HepG2 (cell line): ENCODE results near the gene NABP1. TPM values are rescaled to one million over a fixed set of nuclear protein-coding genes. Genes with fewer than 3 reads are reported as not detected.
A peak's percentile ranks its signal among the peaks of the same experiment; 100 is the strongest.

Experiments
- ATAC-seq: fragments of 200-7000 bp; cut with Tn5 transposase; 3 replicates; pipeline ENCODE4 v1.9.1; 2020; ENCODE audit warnings: mild to moderate bottlenecking, moderate library complexity
- Bru-seq: library from RNA; stranded (reverse); fragments of 400-500 nt; gene quantifications from one replicate; lab custom pipeline; 2021; lab: Mats Ljungman, UMichigan
- BruChase-seq, 2 experiments: library from RNA; stranded (reverse); fragments of 400-500 nt; gene quantifications; one replicate each; lab custom pipeline; 2021; lab: Mats Ljungman, UMichigan
- BruUV-seq: library from RNA; stranded (reverse); fragments of 400-500 nt; replicated peaks from 2 replicates; lab custom pipeline; 2021; lab: Mats Ljungman, UMichigan
- CTCF ChIA-PET: fragments of 300-600 bp; formaldehyde crosslinking; extraction: SDS; loops from one replicate; lab custom pipeline; 2021; ENCODE audit warnings: low total read pairs, inconsistent platforms, low intra/inter-chr PET ratio; lab: Yijun Ruan, JAX
- POLR2A ChIA-PET: fragments of 350-600 bp; sonication (Branson Sonifier 250); formaldehyde crosslinking; loops from one replicate; lab custom pipeline; 2020; ENCODE audit warnings: antibody characterized with exemption, inconsistent platforms; lab: Yijun Ruan, JAX
- DNase-seq: peaks from one replicate; pipeline ENCODE4 v3.0.0-alpha.2; 2015; ENCODE audit warnings: low spot score
- FAIRE-seq: peaks from 3 replicates; lab custom pipeline; 2011; peaks lifted over from hg19 to GRCh38; lab: Jason Lieb, UNC
- H2AFZ ChIP-seq: one replicate; pipeline ENCODE4 v1.6.1; 2011; ENCODE audit warnings: low read length, inconsistent platforms
- H3K27ac ChIP-seq: fragments of 300-600 bp; 3 replicates; pipeline ENCODE4 v1.8.0; 2011; ENCODE audit warnings: mixed run types, mild to moderate bottlenecking, mixed read lengths, low read length, inconsistent platforms; ENCODE audit not compliant: insufficient read depth; ENCODE audit errors: extremely low read length
- H3K27me3 ChIP-seq, 2 experiments: fragments of 200-600 bp in 1 of 2; 2 replicates in 1 of 2; 3 replicates in 1 of 2; pipeline versions ENCODE4 v1.6.0 to v1.8.0; 2011; ENCODE audit warnings: low read length in 2 of 2, mild to moderate bottlenecking in 2 of 2, moderate library complexity in 2 of 2, inconsistent platforms in 1 of 2; ENCODE audit not compliant: insufficient read depth in 2 of 2, control insufficient read depth in 1 of 2
- H3K36me3 ChIP-seq, 2 experiments: fragments of 200-600 bp in 1 of 2; replicated peaks in 1 of 2; 2 replicates in 1 of 2; 3 replicates in 1 of 2; pipeline versions ENCODE4 v1.5.1 to v1.8.0; 2011; ENCODE audit warnings: low read length in 2 of 2, inconsistent platforms in 1 of 2; ENCODE audit not compliant: insufficient read depth in 2 of 2, control insufficient read depth in 1 of 2
- H3K4me1 ChIP-seq: 2 replicates; pipeline ENCODE4 v1.5.1; 2012; ENCODE audit warnings: low read length, inconsistent platforms; ENCODE audit not compliant: insufficient read depth
- H3K4me2 ChIP-seq: 2 replicates; pipeline ENCODE4 v1.6.0; 2011; ENCODE audit warnings: low read depth, low read length, inconsistent platforms
- H3K4me3 ChIP-seq, 3 experiments: fragments of 200-600 bp in 1 of 3; sonication (generic), shearing (Covaris generic) in 1 of 3; replicated peaks in 1 of 3; 2 replicates each; pipeline ENCODE4 v1.5.1; 2011 to 2016; ENCODE audit warnings: low read length in 3 of 3, inconsistent platforms in 2 of 3, low read depth in 2 of 3, mild to moderate bottlenecking in 2 of 3, control low read depth in 1 of 3, mixed read lengths in 1 of 3; ENCODE audit not compliant: insufficient read depth in 1 of 3
- H3K79me2 ChIP-seq: one replicate; pipeline ENCODE4 v1.6.1; 2011; ENCODE audit warnings: low read length, inconsistent platforms; ENCODE audit not compliant: insufficient read depth
- H3K9ac ChIP-seq: 2 replicates; pipeline ENCODE4 v1.6.0; 2011; ENCODE audit warnings: mild to moderate bottlenecking, low read depth, low read length, inconsistent platforms; ENCODE audit not compliant: insufficient read depth
- H3K9me3 ChIP-seq: 2 replicates; pipeline ENCODE4 v1.5.1; 2012; ENCODE audit warnings: mild to moderate bottlenecking, low read length
- H4K20me1 ChIP-seq: 2 replicates; pipeline ENCODE4 v1.6.0; 2011; ENCODE audit warnings: inconsistent platforms, mild to moderate bottlenecking, low read length, moderate library complexity; ENCODE audit not compliant: insufficient read depth
- DMAP1 ChIP-seq: IDR thresholded peaks from 2 replicates; pipeline ENCODE4 v1.6.1; 2016
- ELF1 ChIP-seq: sonication (generic); formaldehyde crosslinking; IDR thresholded peaks from 2 replicates; pipeline ENCODE4 v1.4.0; 2020; ENCODE audit warnings: missing genetic modification reagents
- FOXJ3 ChIP-seq: sonication (generic); formaldehyde crosslinking; IDR thresholded peaks from 2 replicates; pipeline ENCODE4 v1.4.0; 2020; ENCODE audit warnings: missing genetic modification reagents, mild to moderate bottlenecking, borderline replicate concordance
- GLI4 ChIP-seq: sonication (generic); formaldehyde crosslinking; IDR thresholded peaks from 2 replicates; pipeline ENCODE4 v1.5.1; 2020; ENCODE audit warnings: missing genetic modification reagents, mild to moderate bottlenecking, moderate library complexity, borderline replicate concordance
- HNRNPUL1 ChIP-seq: fragments of 200-400 bp; formaldehyde crosslinking; IDR thresholded peaks from 2 replicates; pipeline ENCODE4 v1.6.1; 2017; ENCODE audit warnings: low read depth, mild to moderate bottlenecking, low read length, moderate library complexity
- ISL2 ChIP-seq: sonication (generic); formaldehyde crosslinking; IDR thresholded peaks from 2 replicates; pipeline ENCODE4 v1.5.0; 2020; ENCODE audit warnings: missing genetic modification reagents
- KLF15 ChIP-seq: sonication (generic); formaldehyde crosslinking; IDR thresholded peaks from 2 replicates; pipeline ENCODE4 v1.8.1; 2023; ENCODE audit warnings: borderline replicate concordance, mild to moderate bottlenecking, inconsistent platforms, missing genetic modification reagents, mixed read lengths
- MTF1 ChIP-seq: sonication (generic); formaldehyde crosslinking; IDR thresholded peaks from 2 replicates; pipeline ENCODE4 v1.5.0; 2020; ENCODE audit warnings: missing genetic modification reagents
- NFKB2 ChIP-seq: sonication (generic); formaldehyde crosslinking; IDR thresholded peaks from 2 replicates; pipeline ENCODE4 v1.4.0; 2020; ENCODE audit warnings: missing genetic modification reagents, borderline replicate concordance
- NR2F2 ChIP-seq: IDR thresholded peaks from 2 replicates; pipeline ENCODE4 v1.6.1; 2012; ENCODE audit warnings: low read depth, inconsistent platforms, borderline replicate concordance
- PHF8 ChIP-seq: sonication (generic); formaldehyde crosslinking; IDR thresholded peaks from 2 replicates; pipeline ENCODE4 v1.5.0; 2020; ENCODE audit warnings: missing genetic modification reagents
- RAD51 ChIP-seq: fragments of 450-650 bp; IDR thresholded peaks from 2 replicates; pipeline ENCODE4 v1.6.1; 2016; ENCODE audit warnings: borderline replicate concordance
- SMAD9 ChIP-seq: sonication (generic); formaldehyde crosslinking; IDR thresholded peaks from 2 replicates; pipeline ENCODE4 v1.5.1; 2020; ENCODE audit warnings: mild to moderate bottlenecking, missing genetic modification reagents
- SOX13 ChIP-seq, 3 experiments: fragments of 450-650 bp in 1 of 3; sonication (generic) in 1 of 3; formaldehyde crosslinking in 1 of 3; IDR thresholded peaks in 2 of 3; conservative IDR thresholded peaks in 1 of 3; 2 replicates each; pipeline versions ENCODE4 v1.5.0 to v1.6.1; 2016 to 2020; ENCODE audit warnings: antibody characterized with exemption in 1 of 3, mild to moderate bottlenecking in 1 of 3, missing compliant biosample characterization in 1 of 3, missing genetic modification reagents in 1 of 3, moderate library complexity in 1 of 3
- SOX5 ChIP-seq: IDR thresholded peaks from 2 replicates; pipeline ENCODE4 v1.6.1; 2016; ENCODE audit warnings: borderline replicate concordance
- THAP11 ChIP-seq: IDR thresholded peaks from 2 replicates; pipeline ENCODE4 v1.6.1; 2016; ENCODE audit warnings: missing biosample characterization, missing genetic modification reagents
- TP53 ChIP-seq: sonication (generic); formaldehyde crosslinking; conservative IDR thresholded peaks from 2 replicates; pipeline ENCODE4 v1.4.0; 2020; ENCODE audit warnings: missing genetic modification reagents
- ZNF652 ChIP-seq: IDR thresholded peaks from 2 replicates; pipeline ENCODE4 v1.6.1; 2016; ENCODE audit warnings: low read depth, borderline replicate concordance
- ZSCAN29 ChIP-seq: sonication (generic); formaldehyde crosslinking; conservative IDR thresholded peaks from 2 replicates; pipeline ENCODE4 v1.4.0; 2020; ENCODE audit warnings: mild to moderate bottlenecking, missing genetic modification reagents
- WGBS: methylation state at CpG from one replicate; pipeline ENCODE4 v1.1.6; 2017; ENCODE audit warnings: low lambda C conversion rate; 5-methylcytosine and 5-hydroxymethylcytosine counted together
- in situ Hi-C: cut with HindIII; loops from 2 replicates; pipeline ENCODE4 v1.10.0; 2017; ENCODE audit warnings: low pct_unique_long_range_greater_than_20kb; ENCODE audit not compliant: extremely low pct_ligation_motif_present
- intact Hi-C: fragments of 100-400 bp; cut with micrococcal nuclease; formaldehyde crosslinking; loops from one replicate; pipeline ENCODE4 v1.10.0; 2022; ENCODE audit not compliant: unreplicated experiment
- long read RNA-seq, 2 experiments: library from RNA in 1 of 2; library from polyadenylated mRNA in 1 of 2; stranded (forward) in 1 of 2; unstranded in 1 of 2; transcript quantifications; one replicate each; pipeline ENCODE4 v2.0.0, GENCODE V29; 2019 to 2022
- polyA minus RNA-seq, 3 experiments: library from RNA; depleted of rRNA, polyadenylated mRNA; stranded (reverse); fragments of >200 nt; gene quantifications; 2 replicates each; pipeline ENCODE4 v1.2.3, GENCODE V29; 2011; ENCODE audit warnings: low replicate concordance in 1 of 3
- polyA plus RNA-seq, 8 experiments: library from polyadenylated mRNA; depleted of rRNA in 3 of 8; stranded (reverse) in 7 of 8; unstranded in 1 of 8; fragments of >200 nt; fragmentation: Illumina TruSeq in 4 of 8; extraction: Trizol in 4 of 8; gene quantifications; 2 replicates each; pipeline versions ENCODE4 v1.2.1 to v1.2.3, GENCODE V29; 2011 to 2016; ENCODE audit warnings: low read depth in 4 of 8, missing spikeins in 1 of 8, mixed read lengths in 1 of 8; ENCODE audit not compliant: insufficient read depth in 1 of 8
- total RNA-seq, 5 experiments: library from RNA; depleted of rRNA; stranded (reverse); fragments of >200 nt; fragmentation: Illumina TruSeq; extraction: Trizol; gene quantifications; 2 replicates each; pipeline ENCODE4 v1.2.3, GENCODE V29; 2016; ENCODE audit warnings: low read depth in 1 of 5

The NABP1 gene
- total RNA-seq (2016; rRNA removed; fragmentation: Illumina TruSeq; extraction: Trizol) (4.9 and 14.9 TPM in 2 replicates), polyA plus RNA-seq (2011; rRNA removed) (19.8 and 24.2 TPM in 2 replicates), polyA minus RNA-seq (2011; rRNA and poly(A)+ RNA removed; ENCODE audit: low replicate concordance) (10.1 and 23.0 TPM in 2 replicates), Bru-seq, nascent RNA (percentile 96 among the genes with signal in this experiment), BruChase-seq, experiment 1, labeled RNA remaining after a 6-hour chase (percentile 80 among the genes with signal in this experiment), BruChase-seq, experiment 2, labeled RNA remaining after a 2-hour chase (percentile 89 among the genes with signal in this experiment)
- 3.4 and 3.5 TPM in 2 replicates for total RNA-seq (2016; cell fraction: cytosol; rRNA removed; fragmentation: Illumina TruSeq; extraction: Trizol; ENCODE audit: low read depth)
- 4.9 and 13.0 TPM in 2 replicates for total RNA-seq (2016; cell fraction: insoluble cytoplasmic fraction; rRNA removed; fragmentation: Illumina TruSeq; extraction: Trizol)
- total RNA-seq (2016; cell fraction: membrane; rRNA removed; fragmentation: Illumina TruSeq; extraction: Trizol): 5.4 and 7.2 TPM in 2 replicates
- 39.0 and 39.1 TPM in 2 replicates for total RNA-seq (2016; cell fraction: nucleus; rRNA removed; fragmentation: Illumina TruSeq; extraction: Trizol)
- polyA plus RNA-seq (2011; cell fraction: cytosol; rRNA removed): 1.5 and 2.3 TPM in 2 replicates
- polyA plus RNA-seq (2011; cell fraction: nucleus; rRNA removed): 69.0 and 77.8 TPM in 2 replicates
- 11.7 and 15.0 TPM in 2 replicates for polyA plus RNA-seq (2012)
- polyA plus RNA-seq (2016; cell fraction: cytosol; fragmentation: Illumina TruSeq; extraction: Trizol; ENCODE audit: low read depth): 0.61 and 0.70 TPM in 2 replicates
- polyA plus RNA-seq (2016; cell fraction: insoluble cytoplasmic fraction; fragmentation: Illumina TruSeq; extraction: Trizol; ENCODE audit: low read depth): 3.6 and 3.9 TPM in 2 replicates
- 1.8 TPM in 2 replicates for polyA plus RNA-seq (2016; cell fraction: membrane; fragmentation: Illumina TruSeq; extraction: Trizol; ENCODE audit: low read depth)
- polyA plus RNA-seq (2016; cell fraction: nucleus; fragmentation: Illumina TruSeq; extraction: Trizol; ENCODE audit: insufficient read depth, low read depth): 30.5 and 31.7 TPM in 2 replicates
- polyA minus RNA-seq (2011; cell fraction: cytosol; rRNA and poly(A)+ RNA removed): 3.7 and 3.8 TPM in 2 replicates
- polyA minus RNA-seq (2011; cell fraction: nucleus; rRNA and poly(A)+ RNA removed): 225 and 258 TPM in 2 replicates
- long read RNA-seq, experiment 1, transcript NABP1-205 (6 exons, 1,878 nt): major isoform, 7 of 10 reads
- long read RNA-seq, experiment 1, partial matches to known transcripts: 0 of 10 reads
- long read RNA-seq, experiment 1, other reads (novel, unspliced or antisense): 2 of 10 reads
- long read RNA-seq, experiment 2, partial matches to known transcripts: 0 of 4 reads
- long read RNA-seq, experiment 2, other reads (novel, unspliced or antisense): 4 of 4 reads

DNA sequence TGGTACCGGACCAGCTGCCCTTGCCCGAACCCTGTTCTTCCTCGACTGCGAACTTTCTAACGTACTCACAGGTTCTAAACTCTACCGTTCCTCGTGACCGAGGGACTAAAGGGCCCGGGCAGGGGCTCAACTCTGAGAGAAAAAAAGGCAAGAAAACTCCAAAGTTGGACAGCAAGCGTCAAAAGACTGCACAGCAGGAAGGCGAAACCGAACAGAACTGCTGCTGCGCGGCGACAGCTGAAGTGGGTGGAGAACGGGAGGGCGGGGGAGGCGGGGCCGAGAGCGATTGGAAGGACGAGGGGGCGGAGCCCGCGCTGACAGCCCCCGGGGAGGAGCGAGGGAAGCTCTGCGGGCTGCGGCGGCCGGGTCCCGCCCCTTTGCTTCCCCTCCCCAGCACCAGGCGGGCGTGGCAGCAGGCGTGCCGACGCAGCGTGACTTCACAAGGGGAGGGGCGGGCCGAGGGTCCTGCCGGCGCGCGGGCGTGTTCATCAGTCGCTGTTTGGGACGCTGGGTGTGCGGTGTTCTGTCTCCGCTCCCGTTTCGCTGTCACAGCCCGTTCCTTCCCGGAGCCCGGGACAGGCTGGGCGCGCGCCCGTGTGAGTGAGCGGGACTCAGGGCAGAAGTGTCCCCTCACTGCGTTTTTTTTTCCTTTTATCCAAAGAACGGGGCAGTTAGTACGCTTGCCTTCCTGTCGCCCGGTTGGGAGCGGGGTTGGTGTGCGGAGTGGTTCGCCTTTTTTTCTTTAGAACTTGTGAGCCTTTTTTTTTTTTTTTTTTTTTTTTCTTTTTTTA, at the start of gene NABP1:
NABP1 (plus strand) TSS at position 491 of the 791 bp plus-strand sequence. CDS start 479 bp downstream, outside the sequence.
- peaks cover 39% of the 10 kb centered on the region for H3K4me1 ChIP-seq
- intact Hi-C loops (loop anchor here (1.0 kb wide), 3 partner anchors 13 to 112 kb away; no protein-coding TSS in a partner anchor), in situ Hi-C loops (loop anchor here (5.0 kb wide), 1 partner anchor 41 kb away; no protein-coding TSS in a partner anchor)
- CTCF ChIA-PET: no interaction called here
- H3K9me3 ChIP-seq: no peaks in the 10 kb centered on the region
- FAIRE-seq: peak; percentile 87
- peak within 1 kb of the TSS; percentile 84 for H2AFZ ChIP-seq
- H3K36me3 ChIP-seq: peaks cover 0 to 9% of the 10 kb centered on the region in 2 experiments; a peak in 1 of 5 replicates
- peak; percentile 92 for DNase-seq
- peak within 1 kb of the TSS; percentile 73 for H3K27ac ChIP-seq
- ATAC-seq: peak; percentile 95
- H3K4me3 ChIP-seq: peak within 1 kb of the TSS; percentile 83 to 87 (median 86)
- no TSS peak for BruUV-seq
- 2% methylated on average over 40 of the region's 66 CpGs for WGBS
- peaks cover 4% of the 10 kb centered on the region for H3K79me2 ChIP-seq
- POLR2A ChIA-PET: interaction anchor here (0.6 to 6.3 kb wide), 39 partner anchors 10 to 1028 kb away, joined by 3 to 153 read pairs (median 4); partner anchors contain the start of gene CAVIN2
- H3K9ac ChIP-seq: peak within 1 kb of the TSS; percentile 86
- peak within 1 kb of the TSS; percentile 93 for H3K4me2 ChIP-seq
- H4K20me1 ChIP-seq: no peaks in the 10 kb centered on the region
- no peaks in the 10 kb centered on the region; a peak in 1 of 5 replicates for H3K27me3 ChIP-seq
- TF ChIP-seq ISL2 (CRISPR knock-in tag) (peak; percentile 77; the same call in 1 of the 2 replicates), ZSCAN29 (peak; percentile 40; the same call in 1 of the 2 replicates), KLF15 (CRISPR knock-in tag) (peak; percentile 87; the same call in 1 of the 2 replicates), DMAP1 (CRISPR knock-in tag) (peak; percentile 60; the same call in 1 of the 2 replicates), SOX13 (IDR thresholded peaks at IDR 0.05) (peak; percentile 53; the same call in 1 of the 2 replicates), SOX13 (CRISPR knock-in tag; conservative IDR thresholded peaks at IDR 0.05 in 1 of 2, IDR thresholded peaks at IDR 0.05 in 1 of 2) (peak; percentile 73 to 80; a peak in 3 of 4 replicates), SMAD9 (CRISPR knock-in tag) (0 out of 2 replicates have a peak, but pooled peaks have one; percentile 20), SOX5 (peak; percentile 80; the same call in 1 of the 2 replicates), ZNF652 (CRISPR knock-in tag) (no peak), RAD51 (no peak), THAP11 (CRISPR knock-in tag) (peak; percentile 80), GLI4 (peak; percentile 51; the same call in 1 of the 2 replicates), FOXJ3 (no peak), NFKB2 (CRISPR knock-in tag) (peak; percentile 87), MTF1 (CRISPR knock-in tag) (peak; percentile 64; the same call in 1 of the 2 replicates), ELF1 (CRISPR knock-in tag) (peak; percentile 68), NR2F2 (no peak), TP53 (CRISPR knock-in tag) (peak; percentile 70; the same call in 1 of the 2 replicates), PHF8 (CRISPR knock-in tag) (peak; percentile 87), HNRNPUL1 (peak; percentile 79)
